ENCODE results near the gene ATG10.

DNA sequence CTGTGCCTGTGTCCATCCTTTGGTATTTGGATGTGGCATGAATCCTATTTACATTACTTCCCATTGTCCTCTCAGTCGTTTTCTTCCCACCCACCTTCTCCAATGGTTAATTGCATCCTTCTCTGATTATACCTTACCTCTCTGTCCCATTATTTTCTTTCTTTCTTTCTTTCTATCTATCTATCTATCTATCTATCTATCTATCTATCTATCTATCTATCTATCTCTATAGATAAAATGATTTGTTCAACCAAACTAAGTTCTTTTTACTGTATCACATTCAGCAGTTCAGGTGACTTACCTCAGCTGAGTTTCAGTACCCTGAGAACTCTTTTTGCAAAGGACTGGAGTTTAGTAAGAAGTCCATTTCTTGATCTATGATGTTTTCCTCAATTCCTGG lies 225.7 kb downstream of the ATG10 start:
- TF ChIP-seq, protein P1, sequence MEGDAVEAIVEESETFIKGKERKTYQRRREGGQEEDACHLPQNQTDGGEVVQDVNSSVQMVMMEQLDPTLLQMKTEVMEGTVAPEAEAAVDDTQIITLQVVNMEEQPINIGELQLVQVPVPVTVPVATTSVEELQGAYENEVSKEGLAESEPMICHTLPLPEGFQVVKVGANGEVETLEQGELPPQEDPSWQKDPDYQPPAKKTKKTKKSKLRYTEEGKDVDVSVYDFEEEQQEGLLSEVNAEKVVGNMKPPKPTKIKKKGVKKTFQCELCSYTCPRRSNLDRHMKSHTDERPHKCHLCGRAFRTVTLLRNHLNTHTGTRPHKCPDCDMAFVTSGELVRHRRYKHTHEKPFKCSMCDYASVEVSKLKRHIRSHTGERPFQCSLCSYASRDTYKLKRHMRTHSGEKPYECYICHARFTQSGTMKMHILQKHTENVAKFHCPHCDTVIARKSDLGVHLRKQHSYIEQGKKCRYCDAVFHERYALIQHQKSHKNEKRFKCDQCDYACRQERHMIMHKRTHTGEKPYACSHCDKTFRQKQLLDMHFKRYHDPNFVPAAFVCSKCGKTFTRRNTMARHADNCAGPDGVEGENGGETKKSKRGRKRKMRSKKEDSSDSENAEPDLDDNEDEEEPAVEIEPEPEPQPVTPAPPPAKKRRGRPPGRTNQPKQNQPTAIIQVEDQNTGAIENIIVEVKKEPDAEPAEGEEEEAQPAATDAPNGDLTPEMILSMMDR (IDR thresholded peaks at IDR 0.05; ENCODE audit: borderline replicate concordance, extremely low read depth, low read length, poor library complexity, severe bottlenecking) = no peak
- TF ChIP-seq EZH2 (IDR thresholded peaks at IDR 0.05; ENCODE audit: borderline replicate concordance, low read depth, low read length, severe bottlenecking) = no peak
